H9 (cell line): Measurements from ENCODE around the gene CHI3L2. TPM values are rescaled to one million over a fixed set of nuclear protein-coding genes. Genes with fewer than 3 reads are reported as not detected.

ENCODE experiments used
- DNase-seq: peaks from one replicate; pipeline ENCODE4 v3.0.0-alpha.2; 2017
- H2AFZ ChIP-seq: one replicate; pipeline ENCODE4 v1.6.1; 2013; ENCODE audit warnings: mild to moderate bottlenecking, low read length, control low read depth, moderate library complexity
- H2AK5ac ChIP-seq: 2 replicates; pipeline ENCODE4 v1.6.1; 2013; ENCODE audit warnings: low read length, control low read depth, mixed read lengths; ENCODE audit not compliant: insufficient read length
- H2BK120ac ChIP-seq: one replicate; pipeline ENCODE4 v1.6.1; 2013; ENCODE audit warnings: low read depth, mild to moderate bottlenecking, low read length, control low read depth, inconsistent platforms; ENCODE audit not compliant: poor library complexity, severe bottlenecking
- H2BK12ac ChIP-seq: 2 replicates; pipeline ENCODE4 v1.6.1; 2013; ENCODE audit warnings: low read length, control low read depth, mixed read lengths, low read depth; ENCODE audit not compliant: insufficient read length
- H2BK15ac ChIP-seq: 2 replicates; pipeline ENCODE4 v1.6.1; 2013; ENCODE audit warnings: low read depth, low read length, control low read depth
- H2BK20ac ChIP-seq: one replicate; pipeline ENCODE4 v1.6.1; 2013; ENCODE audit warnings: low read depth, mild to moderate bottlenecking, low read length, control low read depth, inconsistent platforms; ENCODE audit not compliant: poor library complexity, severe bottlenecking
- H2BK5ac ChIP-seq: 2 replicates; pipeline ENCODE4 v1.6.1; 2013; ENCODE audit warnings: low read length, control low read depth, mixed read lengths; ENCODE audit not compliant: insufficient read length
- H3K14ac ChIP-seq: 2 replicates; pipeline ENCODE4 v1.6.1; 2013; ENCODE audit warnings: low read length, control low read depth; ENCODE audit not compliant: insufficient read depth
- H3K18ac ChIP-seq: 2 replicates; pipeline ENCODE4 v1.6.1; 2013; ENCODE audit warnings: low read depth, mild to moderate bottlenecking, mixed read lengths, low read length, control low read depth; ENCODE audit not compliant: insufficient read length
- H3K23ac ChIP-seq: 2 replicates; pipeline ENCODE4 v1.6.1; 2013; ENCODE audit warnings: low read length, control low read depth, mixed read lengths, low read depth; ENCODE audit not compliant: insufficient read length
- H3K23me2 ChIP-seq: 2 replicates; pipeline ENCODE4 v1.6.1; 2013; ENCODE audit warnings: low read depth, mild to moderate bottlenecking, mixed read lengths, low read length, control low read depth; ENCODE audit not compliant: insufficient read length, poor library complexity, severe bottlenecking
- H3K27ac ChIP-seq: 2 replicates; pipeline ENCODE4 v1.5.1; 2013; ENCODE audit warnings: low read length, control low read depth, mixed read lengths, low read depth; ENCODE audit not compliant: insufficient read length
- H3K27me3 ChIP-seq: 2 replicates; pipeline ENCODE4 v1.6.1; 2013; ENCODE audit warnings: low read length, control low read depth, inconsistent platforms; ENCODE audit not compliant: insufficient read depth
- H3K4ac ChIP-seq: 2 replicates; pipeline ENCODE4 v1.6.1; 2013; ENCODE audit warnings: low read depth, mild to moderate bottlenecking, control low read depth, inconsistent platforms, low read length, moderate library complexity
- H3K4me1 ChIP-seq: 2 replicates; pipeline ENCODE4 v1.6.1; 2013; ENCODE audit warnings: low read length, control low read depth, inconsistent platforms; ENCODE audit not compliant: insufficient read depth
- H3K4me2 ChIP-seq: 2 replicates; pipeline ENCODE4 v1.6.1; 2013; ENCODE audit warnings: low read length, control low read depth, mixed read lengths; ENCODE audit not compliant: insufficient read length, insufficient read depth
- H3K56ac ChIP-seq: 2 replicates; pipeline ENCODE4 v1.6.1; 2013; ENCODE audit warnings: low read depth, mild to moderate bottlenecking, mixed read lengths, low read length, control low read depth; ENCODE audit not compliant: insufficient read length
- H3K79me1 ChIP-seq: 2 replicates; pipeline ENCODE4 v1.6.1; 2013; ENCODE audit warnings: low read depth, mild to moderate bottlenecking, moderate library complexity, low read length, control low read depth, inconsistent platforms; ENCODE audit not compliant: insufficient read depth, poor library complexity, severe bottlenecking
- H3K79me2 ChIP-seq: 2 replicates; pipeline ENCODE4 v1.6.1; 2013; ENCODE audit warnings: low read length, control low read depth, inconsistent platforms; ENCODE audit not compliant: insufficient read depth
- H3K9ac ChIP-seq: 2 replicates; pipeline ENCODE4 v1.6.1; 2013; ENCODE audit warnings: low read length, control low read depth, mixed read lengths; ENCODE audit not compliant: insufficient read length; ENCODE audit errors: extremely low read depth
- H3K9me3 ChIP-seq: one replicate; pipeline ENCODE4 v1.6.1; 2013; ENCODE audit warnings: low read depth, low read length, inconsistent platforms; ENCODE audit not compliant: control insufficient read depth
- H3T11ph ChIP-seq: one replicate; pipeline ENCODE4 v1.6.1; 2013; ENCODE audit warnings: mild to moderate bottlenecking, low read length, control low read depth, inconsistent platforms
- H4K20me1 ChIP-seq: one replicate; pipeline ENCODE4 v1.6.1; 2013; ENCODE audit not compliant: control insufficient read depth, insufficient read length, insufficient read depth
- H4K5ac ChIP-seq: 2 replicates; pipeline ENCODE4 v1.6.1; 2013; ENCODE audit warnings: low read depth, mild to moderate bottlenecking, mixed read lengths, low read length, control low read depth; ENCODE audit not compliant: insufficient read length
- H4K8ac ChIP-seq: replicated peaks from 2 replicates; pipeline ENCODE4 v1.6.1; 2013; ENCODE audit warnings: low read length, control low read depth, mixed read lengths, low read depth; ENCODE audit not compliant: insufficient read length
- H4K91ac ChIP-seq: 2 replicates; pipeline ENCODE4 v1.6.1; 2013; ENCODE audit warnings: low read depth, mild to moderate bottlenecking, moderate library complexity, mixed read lengths, low read length, control low read depth; ENCODE audit not compliant: insufficient read length
- H3K27ac Mint-ChIP-seq, 3 experiments: 2 replicates in 2 of 3; 3 replicates in 1 of 3; pipeline ENCODE4 v1.8.0; 2020 to 2021; ENCODE audit warnings: mixed read lengths in 3 of 3, mild to moderate bottlenecking in 1 of 3, moderate library complexity in 1 of 3
- H3K27me3 Mint-ChIP-seq: 2 replicates; pipeline ENCODE4 v1.8.0; 2021; ENCODE audit warnings: low read depth, mild to moderate bottlenecking, moderate library complexity, mixed read lengths
- H3K36me3 Mint-ChIP-seq, 3 experiments: 2 replicates in 2 of 3; 3 replicates in 1 of 3; pipeline ENCODE4 v1.8.0; 2020 to 2021; ENCODE audit warnings: low read depth in 3 of 3, mixed read lengths in 3 of 3; ENCODE audit not compliant: insufficient read depth in 1 of 3
- H3K4me1 Mint-ChIP-seq, 2 experiments: 2 replicates each; pipeline ENCODE4 v1.8.0; 2020; ENCODE audit warnings: mixed read lengths in 2 of 2
- H3K4me3 Mint-ChIP-seq, 2 experiments: 2 replicates in 1 of 2; 3 replicates in 1 of 2; pipeline ENCODE4 v1.8.0; 2020 to 2021; ENCODE audit warnings: mild to moderate bottlenecking in 2 of 2, mixed read lengths in 2 of 2, moderate library complexity in 1 of 2
- H3K9me3 Mint-ChIP-seq, 2 experiments: 2 replicates in 1 of 2; 3 replicates in 1 of 2; pipeline ENCODE4 v1.8.0; 2020; ENCODE audit warnings: mild to moderate bottlenecking in 2 of 2, mixed read lengths in 2 of 2, moderate library complexity in 1 of 2
- CTCF ChIP-seq: fragments of 200-600 bp; sonication (generic); conservative IDR thresholded peaks from 3 replicates; pipeline ENCODE4 v1.8.0; 2021; ENCODE audit warnings: antibody characterized with exemption, mild to moderate bottlenecking
- WGBS: extraction: QIAGEN DNeasy Blood & Tissue Kit; methylation state at CpG from one replicate; pipeline ENCODE4 v1.1.7; 2013; ENCODE audit warnings: missing lambda C conversion rate, low lambda C conversion rate, mixed read lengths; ENCODE audit not compliant: insufficient read length; ENCODE audit errors: extremely low coverage; 5-methylcytosine and 5-hydroxymethylcytosine counted together
- total RNA-seq: library from RNA; stranded (reverse); gene quantifications from 2 replicates; pipeline ENCODE4 v1.2.1, GENCODE V29; 2021

The CHI3L2 gene
- total RNA-seq, 1 experiment from 2014 or later = not detected

- Histone ChIP-seq H3K4me2 (no peak overlapping the region), H3K56ac (no peak overlapping the region), H3K27me3 (no peaks in the 10 kb centered on the region), H2AFZ (no peak overlapping the region), H3K18ac (no peak overlapping the region), H3K9ac (no peak overlapping the region), H3K79me1 (no peaks in the 10 kb centered on the region), H4K8ac (no peak overlapping the region), H2BK20ac (no peak overlapping the region), H3K23me2 (no peaks in the 10 kb centered on the region), H3K14ac (no peak overlapping the region), H4K5ac (no peak overlapping the region), H3K79me2 (no peaks in the 10 kb centered on the region), H2BK15ac (no peak overlapping the region), H4K91ac (no peak overlapping the region), H3T11ph (no peak overlapping the region), H2BK12ac (no peak overlapping the region), H3K27ac (no peak overlapping the region), H3K4ac (no peak overlapping the region), H2BK120ac (no peak overlapping the region), H4K20me1 (no peaks in the 10 kb centered on the region), H3K9me3 (no peaks in the 10 kb centered on the region), H3K4me1 (no peaks in the 10 kb centered on the region), H2BK5ac (no peak overlapping the region), H3K23ac (no peak overlapping the region), H2AK5ac (no peak overlapping the region)
- Mint-ChIP-seq H3K27me3 (no peaks in the 10 kb centered on the region), H3K4me1 (no peaks in the 10 kb centered on the region), H3K9me3 (no peaks in the 10 kb centered on the region; a peak in 1 of 5 replicates), H3K36me3 (no peaks in the 10 kb centered on the region), H3K4me3 (no peak overlapping the region), H3K27ac (no peak overlapping the region)
- WGBS = no CpG with 5 or more reads among the region's 3 CpGs
- TF ChIP-seq CTCF = no peak
- no peak for DNase-seq
Measured at GRCh38 chr1:111290104-111290503, 62.6 kb downstream of the CHI3L2 start.
